ENCODE data around the gene RIPK4. TPM values are rescaled to one million over a fixed set of nuclear protein-coding genes. Genes with fewer than 3 reads are reported as not detected.

RIPK4 gene
- total and polyA plus RNA-seq, 7 experiments from 2014 or later = 0.24 to 2.2 (median 0.41) TPM; not detected in 1

DNA sequence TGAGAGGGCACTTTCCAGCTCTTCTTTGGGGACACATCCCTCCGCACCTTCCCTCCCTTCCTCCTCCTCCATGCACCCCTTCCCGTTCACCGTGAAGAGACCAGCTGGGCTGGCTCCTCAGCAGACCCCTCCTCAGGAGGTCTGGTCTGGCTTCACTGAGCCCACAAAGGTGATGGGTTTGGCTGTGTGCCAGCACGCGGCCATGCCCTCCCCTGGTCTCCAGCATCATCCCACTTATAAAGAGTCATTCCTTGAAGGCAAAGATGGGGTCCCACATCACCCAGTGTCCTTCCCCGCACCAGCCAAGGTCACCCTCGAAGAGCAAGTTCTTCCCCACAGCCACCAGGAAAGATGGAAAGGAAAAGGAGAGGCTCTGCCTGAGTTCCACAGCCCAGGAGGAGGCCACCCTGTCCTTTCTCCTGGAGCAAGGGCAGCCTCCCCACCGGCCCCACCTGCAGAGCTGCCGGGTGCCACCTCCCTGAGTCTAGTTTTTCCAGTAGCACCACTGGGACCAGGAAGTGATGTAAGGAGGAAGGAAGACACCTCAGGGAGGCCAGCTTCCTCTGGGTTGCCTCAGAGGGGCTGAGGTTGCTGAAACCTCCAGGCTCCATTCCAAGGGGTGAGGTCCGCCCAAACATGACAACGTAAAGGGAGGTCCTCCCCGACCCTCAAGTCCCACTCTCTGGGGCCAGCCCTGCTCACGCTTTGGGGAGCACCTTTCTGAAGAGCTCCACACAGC is 32.7 kb downstream of the RIPK4 start:
- Mint-ChIP-seq H3K4me1 (peaks cover 0 to 1% (median 0%) of the 10 kb centered on the region in 7 donors), H3K9me3 (peaks cover 2 to 64% (median 16%) of the 10 kb centered on the region in 11 donors)

DNA sequence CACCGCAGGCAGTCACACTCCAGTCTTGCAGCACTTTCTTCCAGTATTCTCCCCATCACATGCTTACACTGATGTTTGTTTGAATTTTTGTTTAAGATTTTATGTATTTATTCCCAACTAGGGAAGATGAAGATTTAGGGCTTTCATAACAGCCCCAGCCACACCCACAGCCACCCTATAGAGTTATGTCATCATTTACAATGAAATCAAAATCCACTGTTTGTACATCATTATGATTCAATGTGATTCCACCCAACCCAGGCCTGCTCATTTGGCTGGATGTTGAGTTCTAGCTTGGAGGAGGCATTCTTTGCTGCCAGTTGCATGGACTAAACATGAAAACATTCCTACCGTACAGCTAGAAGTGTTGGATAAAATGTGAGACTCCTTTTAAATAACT is 35.8 kb downstream of the RIPK4 start:
- intact Hi-C loops (cut with micrococcal nuclease) = no loop called here
- no peaks in the 10 kb centered on the region for H3K36me3 ChIP-seq (ENCODE audit: control insufficient read depth in 2 of 3, insufficient read depth in 3 of 3, low read length in 3 of 3)
- no peak overlapping the region for H3K27ac Mint-ChIP-seq
- peaks cover 0 to 3% (median 0%) of the 10 kb centered on the region in 3 experiments for H3K9me3 ChIP-seq (ENCODE audit: control insufficient read depth in 2 of 3, low read length in 3 of 3)
- peaks cover 0 to 4% of the 10 kb centered on the region in 2 donors for H3K27me3 ChIP-seq (ENCODE audit: control insufficient read depth in 2 of 2, insufficient read depth in 2 of 2, low read length in 2 of 2)
- H3K27me3 Mint-ChIP-seq = peaks cover 22 to 60% (median 38%) of the 10 kb centered on the region in 5 donors
- H3K4me3 ChIP-seq (ENCODE audit: low read length) = no peak overlapping the region
- H3K4me3 Mint-ChIP-seq = no peak overlapping the region
- peaks cover 0 to 10% (median 0%) of the 10 kb centered on the region in 7 donors for H3K4me1 Mint-ChIP-seq
- H3K36me3 Mint-ChIP-seq = peaks cover 0 to 14% (median 0%) of the 10 kb centered on the region in 5 donors
- ATAC-seq (no peak), DNase-seq (no peak)
- no peak overlapping the region for H3K27ac ChIP-seq (ENCODE audit: low read depth, low read length)
- ChIA-PET CTCF (no interaction called here), POLR2A (no interaction called here)
- no peaks in the 10 kb centered on the region for H3K4me1 ChIP-seq (ENCODE audit: control insufficient read depth in 2 of 2, insufficient read depth in 2 of 2, low read length in 2 of 2)
- H3K9me3 Mint-ChIP-seq = peaks cover 0 to 44% (median 15%) of the 10 kb centered on the region in 11 donors

More for the DNA sequence above, 32.7 kb downstream of the RIPK4 start:
- Mint-ChIP-seq H3K27me3 (peaks cover 18 to 50% (median 27%) of the 10 kb centered on the region in 5 donors), H3K27ac (no peak overlapping the region), H3K36me3 (peaks cover 0 to 30% (median 8%) of the 10 kb centered on the region in 5 donors), H3K4me3 (no peak overlapping the region)
- ChIA-PET CTCF (no interaction called here), POLR2A (no interaction called here)
- no peaks in the 10 kb centered on the region for H3K36me3 ChIP-seq (ENCODE audit: control insufficient read depth in 2 of 3, insufficient read depth in 3 of 3, low read length in 3 of 3)
- H3K27ac ChIP-seq (ENCODE audit: low read depth, low read length) = no peak overlapping the region
- intact Hi-C loops (cut with micrococcal nuclease) = no loop called here
- H3K9me3 ChIP-seq (ENCODE audit: control insufficient read depth in 2 of 3, low read length in 3 of 3) = peaks cover 0 to 7% (median 0%) of the 10 kb centered on the region in 3 experiments
- H3K4me3 ChIP-seq (ENCODE audit: low read length) = no peak overlapping the region
- peaks cover 0 to 2% of the 10 kb centered on the region in 2 donors for H3K27me3 ChIP-seq (ENCODE audit: control insufficient read depth in 2 of 2, insufficient read depth in 2 of 2, low read length in 2 of 2)
- ATAC-seq (no peak), DNase-seq (no peak)
- H3K4me1 ChIP-seq (ENCODE audit: control insufficient read depth in 2 of 2, insufficient read depth in 2 of 2, low read length in 2 of 2) = no peaks in the 10 kb centered on the region

DNA sequence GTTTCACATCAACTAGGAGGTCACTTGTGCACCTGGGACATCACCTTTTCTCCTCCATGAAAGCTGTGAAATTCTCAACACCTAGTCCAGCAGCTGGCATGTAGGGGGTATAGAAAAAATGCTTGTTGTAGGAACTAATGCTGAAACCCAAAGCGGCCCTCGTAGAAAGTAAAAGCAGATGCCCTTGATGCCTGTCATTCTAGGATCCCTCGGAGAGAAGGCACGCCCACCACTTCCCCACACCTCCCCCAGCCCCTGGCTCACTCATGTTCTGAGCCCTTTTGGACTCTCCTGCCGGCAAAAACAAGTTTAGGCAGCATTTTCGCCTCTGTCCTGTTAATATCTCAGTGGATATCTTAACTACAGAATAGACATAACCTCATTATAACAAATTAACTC is 36.5 kb downstream of the RIPK4 start:
- no peaks in the 10 kb centered on the region for H3K4me1 ChIP-seq (ENCODE audit: control insufficient read depth in 2 of 2, insufficient read depth in 2 of 2, low read length in 2 of 2)
- peaks cover 0 to 12% (median 0%) of the 10 kb centered on the region in 7 donors for H3K4me1 Mint-ChIP-seq
- no peak overlapping the region for H3K27ac Mint-ChIP-seq
- H3K4me3 ChIP-seq (ENCODE audit: low read length) = no peak overlapping the region
- H3K9me3 Mint-ChIP-seq = peaks cover 0 to 44% (median 15%) of the 10 kb centered on the region in 11 donors
- H3K4me3 Mint-ChIP-seq = no peak overlapping the region
- H3K27ac ChIP-seq (ENCODE audit: low read depth, low read length) = no peak overlapping the region
- peaks cover 0 to 4% of the 10 kb centered on the region in 2 donors for H3K27me3 ChIP-seq (ENCODE audit: control insufficient read depth in 2 of 2, insufficient read depth in 2 of 2, low read length in 2 of 2)
- H3K9me3 ChIP-seq (ENCODE audit: control insufficient read depth in 2 of 3, low read length in 3 of 3) = peaks cover 0 to 3% (median 0%) of the 10 kb centered on the region in 3 experiments
- intact Hi-C loops (cut with micrococcal nuclease) = no loop called here
- ATAC-seq (no peak), DNase-seq (no peak)
- POLR2A ChIA-PET = no interaction called here
- peaks cover 0 to 14% (median 0%) of the 10 kb centered on the region in 5 donors for H3K36me3 Mint-ChIP-seq
- H3K27me3 Mint-ChIP-seq = peaks cover 24 to 56% (median 40%) of the 10 kb centered on the region in 5 donors
- H3K36me3 ChIP-seq (ENCODE audit: control insufficient read depth in 2 of 3, insufficient read depth in 3 of 3, low read length in 3 of 3) = no peaks in the 10 kb centered on the region
- CTCF ChIA-PET = interaction anchor here (0.8 kb wide), 1 partner anchor 24 kb away, joined by 3 read pairs; no protein-coding TSS in a partner anchor

DNA sequence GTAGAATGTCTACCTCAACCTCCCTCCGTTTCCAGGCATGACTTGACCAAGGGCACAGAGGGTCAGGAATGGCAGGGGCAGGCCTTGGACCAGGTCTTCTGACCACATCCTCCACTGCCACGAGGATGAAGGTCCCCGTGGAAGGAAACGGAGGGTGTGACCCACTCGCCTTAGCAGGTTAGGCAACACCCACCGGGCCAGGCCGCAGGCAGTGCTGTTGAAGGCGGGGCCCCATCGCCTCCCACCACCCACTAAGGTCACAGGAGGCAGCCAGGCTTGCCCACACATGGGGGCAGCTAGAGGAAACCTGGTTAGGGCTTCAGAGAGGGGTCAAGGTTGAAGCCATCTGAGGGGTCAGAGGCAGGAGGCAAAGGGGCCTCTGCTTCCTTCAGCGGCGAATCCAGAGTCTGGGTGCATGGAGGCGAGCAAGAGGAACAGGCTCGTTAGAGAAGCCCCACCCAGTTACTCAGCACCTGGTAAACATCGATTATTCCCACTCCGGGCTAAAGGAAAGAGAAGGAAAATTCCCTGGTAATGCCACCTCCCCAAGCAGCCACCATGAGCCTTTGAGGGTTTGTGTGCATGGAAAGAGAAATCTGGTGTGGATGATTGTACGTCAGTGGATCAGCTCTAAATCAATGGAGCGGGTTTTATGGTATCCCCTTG is 37.0 kb downstream of the RIPK4 start:
- H3K4me1 Mint-ChIP-seq = peaks cover 0 to 14% (median 0%) of the 10 kb centered on the region in 7 donors
- Histone ChIP-seq H3K27ac (ENCODE audit: low read depth, low read length) (no peak overlapping the region), H3K36me3 (ENCODE audit: control insufficient read depth in 2 of 3, insufficient read depth in 3 of 3, low read length in 3 of 3) (no peaks in the 10 kb centered on the region), H3K4me1 (ENCODE audit: control insufficient read depth in 2 of 2, insufficient read depth in 2 of 2, low read length in 2 of 2) (no peaks in the 10 kb centered on the region), H3K27me3 (ENCODE audit: control insufficient read depth in 2 of 2, insufficient read depth in 2 of 2, low read length in 2 of 2) (peaks cover 0 to 4% of the 10 kb centered on the region in 2 donors), H3K9me3 (ENCODE audit: control insufficient read depth in 2 of 3, low read length in 3 of 3) (peaks cover 0 to 3% (median 0%) of the 10 kb centered on the region in 3 experiments), H3K4me3 (ENCODE audit: low read length) (no peak overlapping the region)
- no peak overlapping the region for H3K4me3 Mint-ChIP-seq
- ATAC-seq = no peak
- H3K27me3 Mint-ChIP-seq = peaks cover 25 to 55% (median 42%) of the 10 kb centered on the region in 5 donors
- intact Hi-C loops (cut with micrococcal nuclease) = no loop called here
- H3K36me3 Mint-ChIP-seq = peaks cover 0 to 14% (median 0%) of the 10 kb centered on the region in 5 donors
- ChIA-PET POLR2A (no interaction called here), CTCF (interaction anchor here (0.8 kb wide), 1 partner anchor 25 kb away, joined by 3 read pairs; no protein-coding TSS in a partner anchor)
- DNase-seq = no peak
- H3K27ac Mint-ChIP-seq = no peak overlapping the region
- H3K9me3 Mint-ChIP-seq = peaks cover 0 to 44% (median 15%) of the 10 kb centered on the region in 11 donors

DNA sequence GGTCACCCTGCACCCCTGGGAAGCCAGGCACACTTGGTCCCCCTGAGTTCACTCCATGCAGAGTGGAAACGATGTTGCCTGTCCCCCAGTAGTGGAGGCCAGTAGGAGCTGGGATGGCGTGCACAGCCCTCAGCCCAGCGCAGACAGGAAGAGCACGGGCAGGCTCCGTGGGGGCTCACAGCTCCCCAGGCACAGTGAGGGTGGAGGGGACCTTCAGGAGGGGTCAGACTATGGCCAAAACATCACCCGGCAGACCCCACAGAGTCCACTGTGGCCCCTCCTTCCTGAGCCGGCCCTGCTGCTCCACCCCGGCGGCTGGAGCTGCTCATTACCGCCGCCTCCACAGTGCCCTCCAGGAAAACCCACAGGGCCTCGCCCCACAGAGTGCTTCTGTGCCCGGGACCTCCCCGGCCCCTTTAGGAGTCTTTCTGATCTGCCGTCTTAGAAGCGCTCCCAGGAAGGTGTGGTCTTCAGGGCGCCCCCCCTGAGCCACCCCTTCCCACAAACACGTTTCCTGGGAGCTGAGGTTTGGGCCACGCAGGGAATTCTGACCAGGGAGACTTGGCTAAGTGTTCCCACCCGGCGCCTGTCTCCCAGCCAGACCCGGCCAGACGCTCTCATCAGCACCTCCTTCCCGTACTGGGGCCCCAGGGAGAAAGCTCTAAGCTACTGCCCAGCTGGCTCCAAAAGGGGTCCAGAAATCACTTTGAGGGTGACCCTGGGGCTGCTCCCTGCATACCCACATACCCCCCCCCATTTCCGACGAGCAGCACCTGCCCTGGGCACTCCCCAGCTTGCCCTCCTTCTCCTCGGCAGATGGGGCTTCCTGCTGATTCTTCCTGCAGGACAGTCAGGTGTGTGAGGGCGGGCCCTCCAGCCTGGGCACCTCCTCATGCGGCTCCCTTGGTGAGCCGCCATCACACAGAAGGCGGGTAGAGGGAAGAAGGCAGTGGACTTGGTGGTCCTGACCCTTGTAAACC is 38.8 kb downstream of the RIPK4 start:
- H3K27ac Mint-ChIP-seq = no peak overlapping the region
- intact Hi-C loops (cut with micrococcal nuclease) = no loop called here
- no peak for ATAC-seq
- CTCF ChIA-PET = no interaction called here
- peaks cover 0 to 28% (median 13%) of the 10 kb centered on the region in 11 donors for H3K9me3 Mint-ChIP-seq
- Histone ChIP-seq H3K36me3 (ENCODE audit: control insufficient read depth in 2 of 3, insufficient read depth in 3 of 3, low read length in 3 of 3) (no peaks in the 10 kb centered on the region), H3K9me3 (ENCODE audit: control insufficient read depth in 2 of 3, low read length in 3 of 3) (peaks cover 0 to 3% (median 0%) of the 10 kb centered on the region in 3 experiments), H3K27ac (ENCODE audit: low read depth, low read length) (no peak overlapping the region), H3K4me1 (ENCODE audit: control insufficient read depth in 2 of 2, insufficient read depth in 2 of 2, low read length in 2 of 2) (no peaks in the 10 kb centered on the region), H3K27me3 (ENCODE audit: control insufficient read depth in 2 of 2, insufficient read depth in 2 of 2, low read length in 2 of 2) (peaks cover 0 to 4% of the 10 kb centered on the region in 2 donors), H3K4me3 (ENCODE audit: low read length) (no peak overlapping the region)
- peaks cover 0 to 14% (median 0%) of the 10 kb centered on the region in 7 donors for H3K4me1 Mint-ChIP-seq
- peaks cover 30 to 52% (median 49%) of the 10 kb centered on the region in 5 donors for H3K27me3 Mint-ChIP-seq
- no peak overlapping the region for H3K4me3 Mint-ChIP-seq
- POLR2A ChIA-PET = no interaction called here
- peaks cover 0 to 14% (median 0%) of the 10 kb centered on the region in 5 donors for H3K36me3 Mint-ChIP-seq
- no peak for DNase-seq
